A549 (cell line): ENCODE measurements around the gene HSPG2. TPM values are rescaled to one million over a fixed set of nuclear protein-coding genes. Genes with fewer than 3 reads are reported as not detected.

ENCODE experiments used
- ATAC-seq, 2 experiments: fragments of 200-7000 bp in 1 of 2; fragments of >200 bp in 1 of 2; cut with Nextera tagmentation in 1 of 2; cut with Tn5 transposase in 1 of 2; 3 replicates each; pipeline versions ENCODE4 v1.8.0 to v1.9.1; 2018 to 2020; ENCODE audit warnings: mild to moderate bottlenecking in 1 of 2, moderate library complexity in 1 of 2
- CTCF ChIA-PET: fragments of 300-600 bp; sonication (Branson Sonifier 250); formaldehyde crosslinking; extraction: SDS; loops from one replicate; lab custom pipeline; 2021; ENCODE audit warnings: antibody characterized with exemption, inconsistent platforms; lab: Yijun Ruan, JAX
- POLR2A ChIA-PET: fragments of 350-600 bp; formaldehyde crosslinking; extraction: SDS; loops from one replicate; lab custom pipeline; 2021; ENCODE audit warnings: antibody characterized with exemption, inconsistent platforms; lab: Yijun Ruan, JAX
- DNase-seq, 2 experiments: peaks; one replicate each; pipeline versions ENCODE4 v3.0.0 to v3.0.0-alpha.2; 2011 to 2016; ENCODE audit warnings: low read depth in 1 of 2, low spot score in 1 of 2
- FAIRE-seq: peaks from 2 replicates; lab custom pipeline; 2011; peaks lifted over from hg19 to GRCh38; lab: Jason Lieb, UNC
- H3K27ac ChIP-seq, 2 experiments: fragments of >200 bp; sonication (Bioruptor Twin); formaldehyde crosslinking; 3 replicates each; pipeline ENCODE4 v1.5.1; 2016 to 2017
- H3K4me1 ChIP-seq: fragments of >200 bp; sonication (Bioruptor Twin); formaldehyde crosslinking; 3 replicates; pipeline ENCODE4 v1.6.1; 2016
- H3K4me2 ChIP-seq: fragments of >200 bp; sonication (Bioruptor Twin); formaldehyde crosslinking; 3 replicates; pipeline ENCODE4 v1.6.1; 2016
- H3K4me3 ChIP-seq: fragments of >200 bp; sonication (Bioruptor Twin); formaldehyde crosslinking; 3 replicates; pipeline ENCODE4 v1.5.1; 2016
- H3K9me3 ChIP-seq: fragments of >200 bp; sonication (Bioruptor Twin); formaldehyde crosslinking; 3 replicates; pipeline ENCODE4 v1.6.1; 2016
- CEBPB ChIP-seq, 2 experiments: fragments of >200 bp in 1 of 2; sonication (Bioruptor Twin) in 1 of 2; formaldehyde crosslinking in 1 of 2; IDR thresholded peaks; 2 replicates each; pipeline ENCODE4 v1.6.1; 2012 to 2016
- CHD2 ChIP-seq: fragments of 150-350 bp; IDR thresholded peaks from 2 replicates; pipeline ENCODE4 v1.6.1; 2014; ENCODE audit warnings: low read length; ENCODE audit not compliant: partially characterized antibody
- CHD4 ChIP-seq: fragments of 200-600 bp; sonication (generic); IDR thresholded peaks from 2 replicates; pipeline ENCODE4 v1.6.1; 2016; ENCODE audit warnings: antibody characterized with exemption, mild to moderate bottlenecking, borderline replicate concordance
- EHF ChIP-seq: fragments of 250-450 bp; sonication (Bioruptor Pico); IDR thresholded peaks from 2 replicates; pipeline ENCODE4 v1.5.0; 2020; ENCODE audit warnings: mild to moderate bottlenecking
- EP300 ChIP-seq, 2 experiments: fragments of >200 bp; sonication (Bioruptor Twin); formaldehyde crosslinking; IDR thresholded peaks; 2 replicates in 1 of 2; 3 replicates in 1 of 2; pipeline ENCODE4 v1.6.1; 2016 to 2017
- FOSB ChIP-seq: fragments of 250-450 bp; sonication (Bioruptor Pico); IDR thresholded peaks from 2 replicates; pipeline ENCODE4 v1.5.0; 2020; ENCODE audit warnings: mild to moderate bottlenecking, moderate library complexity
- GATA3 ChIP-seq: IDR thresholded peaks from 2 replicates; pipeline ENCODE4 v1.6.1; 2012; ENCODE audit warnings: borderline replicate concordance
- HDAC2 ChIP-seq: fragments of 200-600 bp; sonication (generic); IDR thresholded peaks from 2 replicates; pipeline ENCODE4 v1.6.1; 2016
- HOXB13 ChIP-seq: fragments of 250-450 bp; sonication (Bioruptor Pico); IDR thresholded peaks from 2 replicates; pipeline ENCODE4 v1.5.0; 2020; ENCODE audit warnings: low read depth, mild to moderate bottlenecking, moderate library complexity
- HOXB5 ChIP-seq: fragments of 250-450 bp; sonication (Bioruptor Pico); IDR thresholded peaks from 2 replicates; pipeline ENCODE4 v1.5.0; 2020; ENCODE audit warnings: mild to moderate bottlenecking, moderate library complexity
- JUNB ChIP-seq: fragments of >200 bp; sonication (Bioruptor Twin); formaldehyde crosslinking; IDR thresholded peaks from 2 replicates; pipeline ENCODE4 v1.6.1; 2016
- KDM1A ChIP-seq: fragments of 200-600 bp; sonication (generic); IDR thresholded peaks from 2 replicates; pipeline ENCODE4 v1.6.1; 2016; ENCODE audit warnings: low read depth, mild to moderate bottlenecking
- NFE2L2 ChIP-seq: fragments of 150-350 bp; conservative IDR thresholded peaks from 2 replicates; pipeline ENCODE4 v1.6.1; 2014; ENCODE audit warnings: low read length
- PHF8 ChIP-seq: fragments of 200-600 bp; sonication (generic); IDR thresholded peaks from 2 replicates; pipeline ENCODE4 v1.6.1; 2016; ENCODE audit warnings: low read depth, mild to moderate bottlenecking, antibody characterized with exemption, moderate library complexity, borderline replicate concordance
- POLR2AphosphoS2 ChIP-seq: conservative IDR thresholded peaks from 2 replicates; pipeline ENCODE4 v1.6.1; 2012; ENCODE audit warnings: low read length, improper control_type of control experiment, inconsistent platforms
- RAD21 ChIP-seq, 2 experiments: fragments of >200 bp in 1 of 2; sonication (Bioruptor Twin) in 1 of 2; formaldehyde crosslinking in 1 of 2; IDR thresholded peaks in 1 of 2; conservative IDR thresholded peaks in 1 of 2; 2 replicates in 1 of 2; 3 replicates in 1 of 2; pipeline ENCODE4 v1.6.1; 2012 to 2018; ENCODE audit warnings: inconsistent platforms in 1 of 2
- RCOR1 ChIP-seq: fragments of 150-350 bp; IDR thresholded peaks from 2 replicates; pipeline ENCODE4 v1.6.1; 2014; ENCODE audit warnings: antibody characterized with exemption, low read length, low read depth
- RFX5 ChIP-seq: fragments of 450-650 bp; IDR thresholded peaks from 2 replicates; pipeline ENCODE4 v1.7.1; 2014; ENCODE audit warnings: antibody characterized with exemption, mild to moderate bottlenecking, moderate library complexity
- SMC3 ChIP-seq: fragments of >200 bp; sonication (Bioruptor Twin); formaldehyde crosslinking; IDR thresholded peaks from 3 replicates; pipeline ENCODE4 v1.6.1; 2018; ENCODE audit warnings: inconsistent platforms
- TP53 ChIP-seq: fragments of 250-450 bp; sonication (Bioruptor Pico); IDR thresholded peaks from 2 replicates; pipeline ENCODE4 v1.5.0; 2021; ENCODE audit warnings: mild to moderate bottlenecking, moderate library complexity
- WGBS: methylation state at CpG from one replicate; pipeline ENCODE4 v1.1.6; 2017; ENCODE audit errors: missing lambda C conversion rate; 5-methylcytosine and 5-hydroxymethylcytosine counted together
- polyA plus RNA-seq, 4 experiments: library from polyadenylated mRNA; depleted of rRNA in 3 of 4; stranded (reverse); fragments of >200 nt; fragmentation: RNase III in 1 of 4; extraction: RNeasy Plus Mini Kit Qiagen cat#74134 plus additional on column Dnase treatment in 1 of 4; gene quantifications; 2 replicates in 3 of 4; 3 replicates in 1 of 4; pipeline ENCODE4 v1.2.3, GENCODE V29; 2011 to 2017
- TF ChIP-seq, protein P1 (sequence below): fragments of 450-650 bp; IDR thresholded peaks from 2 replicates; pipeline ENCODE4 v1.6.1; 2014; ENCODE audit warnings: antibody characterized with exemption
- TF ChIP-seq, protein P2 (sequence below): fragments of 200-600 bp; sonication (generic); IDR thresholded peaks from 2 replicates; pipeline ENCODE4 v1.6.1; 2016; ENCODE audit warnings: antibody characterized with exemption, mild to moderate bottlenecking, moderate library complexity
- TF ChIP-seq, protein P3 (sequence below): fragments of 150-350 bp; IDR thresholded peaks from 2 replicates; pipeline ENCODE4 v1.6.1; 2014; ENCODE audit warnings: low read depth, mild to moderate bottlenecking, low read length

HSPG2 gene
- polyA plus RNA-seq, 2 of the 4 experiments (the other 2 are of a cell fraction), result 7.0 to 42.7 TPM

DNA sequence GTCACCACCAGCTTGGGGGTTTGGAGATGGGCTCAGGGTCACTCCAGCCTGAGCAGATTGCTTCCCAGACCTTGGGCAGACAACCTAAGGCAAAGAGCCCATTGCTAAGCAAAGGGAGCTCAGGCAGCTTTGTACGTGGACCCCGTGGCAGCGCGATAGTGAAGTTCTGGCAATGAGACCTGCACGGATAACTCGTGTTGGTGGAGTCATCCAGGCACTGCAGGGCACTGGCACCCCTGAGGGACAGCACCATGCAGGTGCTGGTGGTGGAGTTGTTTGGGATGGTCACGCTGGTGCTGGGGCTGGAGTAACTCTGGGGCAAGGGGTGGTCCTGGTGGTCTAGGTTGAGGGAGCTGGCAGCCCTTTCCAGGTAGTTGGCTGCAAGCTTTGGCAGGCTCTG is 13.6 kb upstream of the HSPG2 start:
- CTCF ChIA-PET, result interaction anchor here (1.2 to 3.0 kb wide), 2 partner anchors 13 to 181 kb away, joined by 3 to 17 read pairs; no protein-coding TSS in a partner anchor

DNA sequence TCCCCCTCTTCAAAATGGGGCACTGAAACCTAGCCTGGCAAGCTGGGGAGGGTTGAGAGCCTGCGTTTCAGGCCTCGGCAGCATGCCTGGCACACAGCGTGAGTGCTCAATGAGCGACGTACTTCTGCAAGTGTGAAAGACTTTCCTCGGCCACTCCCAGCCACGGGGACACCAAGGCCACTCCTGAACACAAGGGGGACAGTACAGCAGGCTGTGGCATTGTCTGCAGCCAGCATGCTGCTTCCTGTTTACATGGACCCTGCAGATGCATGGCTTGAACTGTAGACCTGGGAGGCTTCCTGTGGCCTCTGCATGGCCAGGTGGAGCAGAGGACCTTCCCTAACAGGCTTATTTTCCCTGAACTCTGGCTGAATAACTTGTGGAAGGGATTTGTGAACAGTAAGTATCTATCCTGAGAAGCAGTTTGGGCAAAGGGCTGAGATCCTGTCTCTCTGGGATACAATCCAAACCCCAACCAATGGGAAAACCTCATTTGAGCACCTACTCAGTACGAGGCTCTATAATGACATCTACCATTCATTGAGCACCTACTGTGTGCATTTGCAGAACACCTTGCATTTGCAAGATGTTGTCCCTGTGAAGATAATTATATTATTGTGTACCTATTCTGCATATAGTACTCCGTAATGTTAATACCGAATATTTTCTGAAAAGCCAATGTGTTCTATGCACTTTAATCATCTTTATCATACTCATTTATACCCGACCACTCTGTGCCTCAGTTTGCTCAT is 9.9 kb upstream of the HSPG2 start:
- DNase-seq (no peak), FAIRE-seq (no peak), ATAC-seq (peak; percentile 32 to 43; a peak in 2 of 6 replicates)
- WGBS, result 66% methylated on average over 4 of the region's 11 CpGs
- H3K4me3 ChIP-seq, result no peak overlapping the region
- no peak for TF ChIP-seq POLR2AphosphoS2
- TF ChIP-seq PHF8, result no peak
- TF ChIP-seq CHD4, result no peak
- TF ChIP-seq HDAC2, result no peak
- no peak for TF ChIP-seq SMC3
- no peak for TF ChIP-seq JUNB
- TF ChIP-seq EP300 (IDR thresholded peaks at IDR 0.05), result no peak
- no peak overlapping the region for H3K27ac ChIP-seq
- no peaks in the 10 kb centered on the region for H3K9me3 ChIP-seq
- CTCF ChIA-PET, result interaction anchor here (0.6 kb wide), 1 partner anchor 17 kb away, joined by 3 read pairs; no protein-coding TSS in a partner anchor
- no peak overlapping the region for H3K4me2 ChIP-seq
- POLR2A ChIA-PET, result interaction anchor here (1.1 kb wide), 1 partner anchor 11 kb away, joined by 3 read pairs; no protein-coding TSS in a partner anchor
- H3K4me1 ChIP-seq, result peaks cover 4% of the 10 kb centered on the region; the same call in 1 of the 3 replicates

More for the DNA sequence above, 13.6 kb upstream of the HSPG2 start:
- POLR2A ChIA-PET, result interaction anchor here (0.6 kb wide), 1 partner anchor 100 kb away, joined by 3 read pairs; no protein-coding TSS in a partner anchor
- Histone ChIP-seq H3K9me3 (no peaks in the 10 kb centered on the region), H3K27ac (no peak overlapping the region), H3K4me2 (no peak overlapping the region), H3K4me1 (peaks cover 3% of the 10 kb centered on the region; the same call in 2 of the 3 replicates), H3K4me3 (no peak overlapping the region)
- DNase-seq (no peak), FAIRE-seq (no peak), ATAC-seq (no peak)
- TF ChIP-seq NFE2L2 (no peak), EP300 (IDR thresholded peaks at IDR 0.05) (no peak), KDM1A (no peak), POLR2AphosphoS2 (no peak), CHD2 (no peak)
- TF ChIP-seq, protein P1, sequence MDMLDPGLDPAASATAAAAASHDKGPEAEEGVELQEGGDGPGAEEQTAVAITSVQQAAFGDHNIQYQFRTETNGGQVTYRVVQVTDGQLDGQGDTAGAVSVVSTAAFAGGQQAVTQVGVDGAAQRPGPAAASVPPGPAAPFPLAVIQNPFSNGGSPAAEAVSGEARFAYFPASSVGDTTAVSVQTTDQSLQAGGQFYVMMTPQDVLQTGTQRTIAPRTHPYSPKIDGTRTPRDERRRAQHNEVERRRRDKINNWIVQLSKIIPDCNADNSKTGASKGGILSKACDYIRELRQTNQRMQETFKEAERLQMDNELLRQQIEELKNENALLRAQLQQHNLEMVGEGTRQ, result no peak
- TF ChIP-seq, protein P2, sequence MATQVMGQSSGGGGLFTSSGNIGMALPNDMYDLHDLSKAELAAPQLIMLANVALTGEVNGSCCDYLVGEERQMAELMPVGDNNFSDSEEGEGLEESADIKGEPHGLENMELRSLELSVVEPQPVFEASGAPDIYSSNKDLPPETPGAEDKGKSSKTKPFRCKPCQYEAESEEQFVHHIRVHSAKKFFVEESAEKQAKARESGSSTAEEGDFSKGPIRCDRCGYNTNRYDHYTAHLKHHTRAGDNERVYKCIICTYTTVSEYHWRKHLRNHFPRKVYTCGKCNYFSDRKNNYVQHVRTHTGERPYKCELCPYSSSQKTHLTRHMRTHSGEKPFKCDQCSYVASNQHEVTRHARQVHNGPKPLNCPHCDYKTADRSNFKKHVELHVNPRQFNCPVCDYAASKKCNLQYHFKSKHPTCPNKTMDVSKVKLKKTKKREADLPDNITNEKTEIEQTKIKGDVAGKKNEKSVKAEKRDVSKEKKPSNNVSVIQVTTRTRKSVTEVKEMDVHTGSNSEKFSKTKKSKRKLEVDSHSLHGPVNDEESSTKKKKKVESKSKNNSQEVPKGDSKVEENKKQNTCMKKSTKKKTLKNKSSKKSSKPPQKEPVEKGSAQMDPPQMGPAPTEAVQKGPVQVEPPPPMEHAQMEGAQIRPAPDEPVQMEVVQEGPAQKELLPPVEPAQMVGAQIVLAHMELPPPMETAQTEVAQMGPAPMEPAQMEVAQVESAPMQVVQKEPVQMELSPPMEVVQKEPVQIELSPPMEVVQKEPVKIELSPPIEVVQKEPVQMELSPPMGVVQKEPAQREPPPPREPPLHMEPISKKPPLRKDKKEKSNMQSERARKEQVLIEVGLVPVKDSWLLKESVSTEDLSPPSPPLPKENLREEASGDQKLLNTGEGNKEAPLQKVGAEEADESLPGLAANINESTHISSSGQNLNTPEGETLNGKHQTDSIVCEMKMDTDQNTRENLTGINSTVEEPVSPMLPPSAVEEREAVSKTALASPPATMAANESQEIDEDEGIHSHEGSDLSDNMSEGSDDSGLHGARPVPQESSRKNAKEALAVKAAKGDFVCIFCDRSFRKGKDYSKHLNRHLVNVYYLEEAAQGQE, result no peak
- TF ChIP-seq, protein P3, sequence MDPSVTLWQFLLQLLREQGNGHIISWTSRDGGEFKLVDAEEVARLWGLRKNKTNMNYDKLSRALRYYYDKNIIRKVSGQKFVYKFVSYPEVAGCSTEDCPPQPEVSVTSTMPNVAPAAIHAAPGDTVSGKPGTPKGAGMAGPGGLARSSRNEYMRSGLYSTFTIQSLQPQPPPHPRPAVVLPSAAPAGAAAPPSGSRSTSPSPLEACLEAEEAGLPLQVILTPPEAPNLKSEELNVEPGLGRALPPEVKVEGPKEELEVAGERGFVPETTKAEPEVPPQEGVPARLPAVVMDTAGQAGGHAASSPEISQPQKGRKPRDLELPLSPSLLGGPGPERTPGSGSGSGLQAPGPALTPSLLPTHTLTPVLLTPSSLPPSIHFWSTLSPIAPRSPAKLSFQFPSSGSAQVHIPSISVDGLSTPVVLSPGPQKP, result no peak
- 89% methylated on average over 4 of the region's 7 CpGs for WGBS

DNA sequence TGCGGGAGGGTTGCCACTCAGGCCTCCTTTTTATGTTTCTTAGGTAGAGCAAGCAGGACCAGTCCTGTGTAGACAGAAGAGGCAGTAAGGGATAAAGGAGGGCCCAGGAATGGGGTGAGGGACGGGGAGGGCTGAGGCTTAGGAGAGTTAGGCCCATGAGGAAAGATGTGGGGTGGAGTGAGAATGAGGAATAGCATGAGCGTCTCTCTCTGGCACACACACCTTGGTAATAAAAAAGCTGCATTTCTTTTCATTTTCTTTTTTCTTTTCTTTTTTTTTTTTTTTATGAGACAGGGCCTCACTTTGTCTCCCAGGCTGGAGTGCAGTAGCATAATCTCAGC is 7.6 kb upstream of the HSPG2 start:
- DNase-seq (no peak), FAIRE-seq (no peak), ATAC-seq (no peak)
- no peak overlapping the region for H3K4me3 ChIP-seq
- no peak overlapping the region for H3K27ac ChIP-seq
- 65% methylated on average over 3 of the region's 3 CpGs for WGBS
- POLR2A ChIA-PET, result no interaction called here
- H3K9me3 ChIP-seq, result no peaks in the 10 kb centered on the region
- peaks cover 12% of the 10 kb centered on the region for H3K4me1 ChIP-seq
- CTCF ChIA-PET, result interaction anchor here (0.7 kb wide), 1 partner anchor 19 kb away, joined by 5 read pairs; no protein-coding TSS in a partner anchor
- no peak overlapping the region for H3K4me2 ChIP-seq
- TF ChIP-seq HOXB5 (CRISPR knock-in tag) (no peak), CEBPB (IDR thresholded peaks at IDR 0.05) (no peak), RFX5 (no peak), TP53 (no peak), CHD2 (no peak), HOXB13 (CRISPR knock-in tag) (no peak), RAD21 (conservative IDR thresholded peaks at IDR 0.05 in 1 of 2, IDR thresholded peaks at IDR 0.05 in 1 of 2) (no peak), FOSB (CRISPR knock-in tag) (no peak), GATA3 (no peak), PHF8 (no peak), RCOR1 (no peak), EHF (CRISPR knock-in tag) (no peak), CHD4 (no peak)
- TF ChIP-seq, protein P2, result no peak
